Measurements from ENCODE around the gene MT1A.
A peak's percentile ranks its signal among the peaks of the same experiment; 100 is the strongest.

Gene MT1A

GRCh38 chr16:56632156-56632847, 6.2 kb upstream of the MT1A start, which contains the start of gene MT1M:
Gene MT1M, plus strand, starts transcription at chr16:56632659. Its CDS starts 73 bp downstream, at chr16:56632732.
- Histone ChIP-seq H3K27me3 (ENCODE audit: control insufficient read depth in 1 of 2, insufficient read depth in 2 of 2, low read length in 2 of 2) (peaks cover 13 to 26% of the 10 kb centered on the region in 2 donors), H3K27ac (ENCODE audit: low read length) (peak within 1 kb of the TSS; percentile 69)

GRCh38 chr16:56632848-56633365, 5.6 kb upstream of the MT1A start:
- H3K9me3 ChIP-seq (ENCODE audit: control insufficient read depth in 2 of 2, low read length in 2 of 2) = no peaks in the 10 kb centered on the region
- H3K4me3 ChIP-seq (ENCODE audit: low read length in 2 of 2) = peak overlapping the region; percentile 73 to 78
- no peaks in the 10 kb centered on the region for H3K36me3 ChIP-seq (ENCODE audit: control insufficient read depth in 2 of 2, insufficient read depth in 2 of 2, low read length in 2 of 2)
- peak overlapping the region; percentile 36 to 78 for H3K9ac ChIP-seq (ENCODE audit: low read length in 2 of 2)
- H3K27ac ChIP-seq (ENCODE audit: low read length) = peak overlapping the region; percentile 69
- peaks cover 15% of the 10 kb centered on the region for H3K4me1 ChIP-seq (ENCODE audit: control insufficient read depth, insufficient read depth, low read length)
- peaks cover 17 to 32% of the 10 kb centered on the region in 2 donors for H3K27me3 ChIP-seq (ENCODE audit: control insufficient read depth in 1 of 2, insufficient read depth in 2 of 2, low read length in 2 of 2)

More at GRCh38 chr16:56632156-56632847, 6.2 kb upstream of the MT1A start, which contains the start of gene MT1M:
- Histone ChIP-seq H3K4me3 (ENCODE audit: low read length in 2 of 2) (peak within 1 kb of the TSS; percentile 73 to 78), H3K9me3 (ENCODE audit: control insufficient read depth in 2 of 2, low read length in 2 of 2) (no peaks in the 10 kb centered on the region), H3K9ac (ENCODE audit: low read length in 2 of 2) (peak within 1 kb of the TSS; percentile 36 to 78), H3K36me3 (ENCODE audit: control insufficient read depth in 2 of 2, insufficient read depth in 2 of 2, low read length in 2 of 2) (no peaks in the 10 kb centered on the region), H3K4me1 (ENCODE audit: control insufficient read depth, insufficient read depth, low read length) (peaks cover 15% of the 10 kb centered on the region)

- H3K9ac ChIP-seq (ENCODE audit: low read length in 2 of 2) = no peak overlapping the region
- H3K27me3 ChIP-seq (ENCODE audit: control insufficient read depth in 1 of 2, insufficient read depth in 2 of 2, low read length in 2 of 2) = peaks cover 19 to 38% of the 10 kb centered on the region in 2 donors
- H3K4me1 ChIP-seq (ENCODE audit: control insufficient read depth, insufficient read depth, low read length) = peaks cover 22% of the 10 kb centered on the region
- no peaks in the 10 kb centered on the region for H3K9me3 ChIP-seq (ENCODE audit: control insufficient read depth in 2 of 2, low read length in 2 of 2)
- no peaks in the 10 kb centered on the region for H3K36me3 ChIP-seq (ENCODE audit: control insufficient read depth in 2 of 2, insufficient read depth in 2 of 2, low read length in 2 of 2)
- peak overlapping the region in 1 of 2 donors; percentile 78 for H3K4me3 ChIP-seq (ENCODE audit: low read length in 2 of 2)
- H3K27ac ChIP-seq (ENCODE audit: low read length) = no peak overlapping the region
These were observed 4.9 kb upstream of the MT1A start for GRCh38 chr16:56633535-56633934.

- Histone ChIP-seq H3K36me3 (ENCODE audit: control insufficient read depth in 2 of 2, insufficient read depth in 2 of 2, low read length in 2 of 2) (no peaks in the 10 kb centered on the region), H3K4me3 (ENCODE audit: low read length in 2 of 2) (peak overlapping the region; percentile 40 to 52), H3K27me3 (ENCODE audit: control insufficient read depth in 1 of 2, insufficient read depth in 2 of 2, low read length in 2 of 2) (peaks cover 29 to 51% of the 10 kb centered on the region in 2 donors), H3K9me3 (ENCODE audit: control insufficient read depth in 2 of 2, low read length in 2 of 2) (no peaks in the 10 kb centered on the region), H3K27ac (ENCODE audit: low read length) (no peak overlapping the region), H3K9ac (ENCODE audit: low read length in 2 of 2) (no peak overlapping the region), H3K4me1 (ENCODE audit: control insufficient read depth, insufficient read depth, low read length) (peaks cover 24% of the 10 kb centered on the region)
These were observed 3.6 kb upstream of the MT1A start for GRCh38 chr16:56634715-56635440.

- Histone ChIP-seq H3K36me3 (ENCODE audit: control insufficient read depth in 2 of 2, insufficient read depth in 2 of 2, low read length in 2 of 2) (no peaks in the 10 kb centered on the region), H3K4me1 (ENCODE audit: control insufficient read depth, insufficient read depth, low read length) (peaks cover 24% of the 10 kb centered on the region), H3K27ac (ENCODE audit: low read length) (no peak overlapping the region), H3K4me3 (ENCODE audit: low read length in 2 of 2) (peak overlapping the region; percentile 40 to 52), H3K27me3 (ENCODE audit: control insufficient read depth in 1 of 2, insufficient read depth in 2 of 2, low read length in 2 of 2) (peaks cover 30 to 54% of the 10 kb centered on the region in 2 donors), H3K9me3 (ENCODE audit: control insufficient read depth in 2 of 2, low read length in 2 of 2) (no peaks in the 10 kb centered on the region), H3K9ac (ENCODE audit: low read length in 2 of 2) (no peak overlapping the region)
These were observed 3.0 kb upstream of the MT1A start for GRCh38 chr16:56635441-56635967.

- no peak overlapping the region for H3K27ac ChIP-seq (ENCODE audit: low read length)
- H3K9me3 ChIP-seq (ENCODE audit: control insufficient read depth in 2 of 2, low read length in 2 of 2) = no peaks in the 10 kb centered on the region
- peaks cover 21% of the 10 kb centered on the region for H3K4me1 ChIP-seq (ENCODE audit: control insufficient read depth, insufficient read depth, low read length)
- H3K4me3 ChIP-seq (ENCODE audit: low read length in 2 of 2) = no peak overlapping the region
- no peak overlapping the region for H3K9ac ChIP-seq (ENCODE audit: low read length in 2 of 2)
- H3K27me3 ChIP-seq (ENCODE audit: control insufficient read depth in 1 of 2, insufficient read depth in 2 of 2, low read length in 2 of 2) = peaks cover 39 to 60% of the 10 kb centered on the region in 2 donors
- no peaks in the 10 kb centered on the region for H3K36me3 ChIP-seq (ENCODE audit: control insufficient read depth in 2 of 2, insufficient read depth in 2 of 2, low read length in 2 of 2)
These were observed 1.7 kb upstream of the MT1A start for GRCh38 chr16:56636616-56637413.

- Histone ChIP-seq H3K27ac (ENCODE audit: low read length) (no peak overlapping the region), H3K27me3 (ENCODE audit: control insufficient read depth in 1 of 2, insufficient read depth in 2 of 2, low read length in 2 of 2) (peaks cover 39 to 76% of the 10 kb centered on the region in 2 donors), H3K4me1 (ENCODE audit: control insufficient read depth, insufficient read depth, low read length) (peaks cover 26% of the 10 kb centered on the region), H3K4me3 (ENCODE audit: low read length in 2 of 2) (peak overlapping the region in 1 of 2 donors; percentile 57), H3K9me3 (ENCODE audit: control insufficient read depth in 2 of 2, low read length in 2 of 2) (no peaks in the 10 kb centered on the region), H3K36me3 (ENCODE audit: control insufficient read depth in 2 of 2, insufficient read depth in 2 of 2, low read length in 2 of 2) (no peaks in the 10 kb centered on the region), H3K9ac (ENCODE audit: low read length in 2 of 2) (peak overlapping the region in 1 of 2 donors; percentile 30)
These were observed 579 bp downstream of the MT1A start for GRCh38 chr16:56639045-56639444.

GRCh38 chr16:56640076-56640475, 1.6 kb downstream of the MT1A start:
- Histone ChIP-seq H3K36me3 (ENCODE audit: control insufficient read depth in 2 of 2, insufficient read depth in 2 of 2, low read length in 2 of 2) (no peaks in the 10 kb centered on the region), H3K27me3 (ENCODE audit: control insufficient read depth in 1 of 2, insufficient read depth in 2 of 2, low read length in 2 of 2) (peaks cover 43 to 80% of the 10 kb centered on the region in 2 donors), H3K9me3 (ENCODE audit: control insufficient read depth in 2 of 2, low read length in 2 of 2) (no peaks in the 10 kb centered on the region), H3K4me1 (ENCODE audit: control insufficient read depth, insufficient read depth, low read length) (peaks cover 24% of the 10 kb centered on the region), H3K9ac (ENCODE audit: low read length in 2 of 2) (no peak overlapping the region), H3K27ac (ENCODE audit: low read length) (no peak overlapping the region), H3K4me3 (ENCODE audit: low read length in 2 of 2) (no peak overlapping the region)

GRCh38 chr16:56641166-56641565, 2.7 kb downstream of the MT1A start:
- H3K9me3 ChIP-seq (ENCODE audit: control insufficient read depth in 2 of 2, low read length in 2 of 2) = no peaks in the 10 kb centered on the region
- H3K9ac ChIP-seq (ENCODE audit: low read length in 2 of 2) = no peak overlapping the region
- H3K27me3 ChIP-seq (ENCODE audit: control insufficient read depth in 1 of 2, insufficient read depth in 2 of 2, low read length in 2 of 2) = peaks cover 38 to 71% of the 10 kb centered on the region in 2 donors
- no peak overlapping the region for H3K4me3 ChIP-seq (ENCODE audit: low read length in 2 of 2)
- no peak overlapping the region for H3K27ac ChIP-seq (ENCODE audit: low read length)
- no peaks in the 10 kb centered on the region for H3K36me3 ChIP-seq (ENCODE audit: control insufficient read depth in 2 of 2, insufficient read depth in 2 of 2, low read length in 2 of 2)
- H3K4me1 ChIP-seq (ENCODE audit: control insufficient read depth, insufficient read depth, low read length) = peaks cover 22% of the 10 kb centered on the region

All from stomach smooth muscle (tissue), 2 donors.